CD4-positive, alpha-beta T cell treated with Interleukin-4 for 1 hour (primary cell): ENCODE measurements around the gene RNH1.

ENCODE experiments used
- DNase-seq, 2 donors: peaks; one replicate each; pipeline ENCODE4 v3.0.0-alpha.2; 2020 to 2022

RNH1 gene

GRCh38 chr11:497565-498296, 9.3 kb downstream of the RNH1 start:
- no peak for DNase-seq

- no peak for DNase-seq
Measured at GRCh38 chr11:496834-497564, 10.0 kb downstream of the RNH1 start.

GRCh38 chr11:495537-495931, 11.5 kb downstream of the RNH1 start:
- no peak for DNase-seq

GRCh38 chr11:494761-495536, 12.1 kb downstream of the RNH1 start:
- no peak for DNase-seq

GRCh38 chr11:492427-493226, 14.4 kb downstream of the RNH1 start:
- DNase-seq, result no peak

GRCh38 chr11:491358-491757, 15.7 kb downstream of the RNH1 start:
- no peak for DNase-seq

- DNase-seq, result no peak
Measured at GRCh38 chr11:490930-491260, 16.1 kb downstream of the RNH1 start.

- DNase-seq, result no peak
Measured at GRCh38 chr11:490186-490929, 16.7 kb downstream of the RNH1 start.

- no peak for DNase-seq
Measured at GRCh38 chr11:489610-490185, 17.3 kb downstream of the RNH1 start.

GRCh38 chr11:488992-489391, 18.1 kb downstream of the RNH1 start:
- no peak for DNase-seq

- DNase-seq, result no peak
Measured at GRCh38 chr11:488579-488978, 18.5 kb downstream of the RNH1 start.

GRCh38 chr11:488062-488461, 19.0 kb downstream of the RNH1 start:
- DNase-seq, result no peak

- DNase-seq, result no peak
Measured at GRCh38 chr11:487571-488021, 19.4 kb downstream of the RNH1 start.

GRCh38 chr11:486189-486588, 20.9 kb downstream of the RNH1 start:
- no peak for DNase-seq

GRCh38 chr11:484616-485015, 22.4 kb downstream of the RNH1 start:
- DNase-seq, result no peak

GRCh38 chr11:479311-479710, 27.7 kb downstream of the RNH1 start:
- no peak for DNase-seq

- DNase-seq, result no peak
Measured at GRCh38 chr11:477052-477715, 29.9 kb downstream of the RNH1 start.

GRCh38 chr11:476416-476815, 30.6 kb downstream of the RNH1 start:
- no peak for DNase-seq

GRCh38 chr11:475941-476340, 31.1 kb downstream of the RNH1 start:
- DNase-seq, result no peak

- no peak for DNase-seq
Measured at GRCh38 chr11:474914-475506, 32.0 kb downstream of the RNH1 start.
